HUES64 (cell line): ENCODE measurements around the gene NOTO.

ENCODE experiments used
- H3K27ac ChIP-seq: 2 replicates; pipeline ENCODE4 v1.7.0; 2013; ENCODE audit warnings: low read depth, low read length, inconsistent platforms
- H3K27me3 ChIP-seq: 2 replicates; pipeline ENCODE4 v1.6.1; 2013; ENCODE audit warnings: mild to moderate bottlenecking, low read length; ENCODE audit not compliant: insufficient read depth
- H3K36me3 ChIP-seq: 2 replicates; pipeline ENCODE4 v1.6.1; 2013; ENCODE audit warnings: mild to moderate bottlenecking, low read length; ENCODE audit not compliant: insufficient read depth
- H3K4me1 ChIP-seq: 2 replicates; pipeline ENCODE4 v1.6.1; 2013; ENCODE audit warnings: mild to moderate bottlenecking, low read length, moderate library complexity; ENCODE audit not compliant: insufficient read depth
- H3K4me3 ChIP-seq: 2 replicates; pipeline ENCODE4 v1.5.1; 2013; ENCODE audit warnings: mild to moderate bottlenecking, low read length, moderate library complexity
- H3K9ac ChIP-seq: 2 replicates; pipeline ENCODE4 v1.6.1; 2013; ENCODE audit warnings: mild to moderate bottlenecking, low read depth, low read length
- H3K9me3 ChIP-seq: 2 replicates; pipeline ENCODE4 v1.6.1; 2013; ENCODE audit warnings: low read depth, low read length; ENCODE audit not compliant: insufficient read depth
- WGBS: fragments of 150-250, 120-280 bp; methylation state at CpG from one replicate; pipeline ENCODE4 v1.1.7; 2013; ENCODE audit warnings: missing lambda C conversion rate; 5-methylcytosine and 5-hydroxymethylcytosine counted together

The NOTO gene

GRCh38 chr2:73217826-73218225 lies 15.5 kb downstream of the NOTO start:
- Histone ChIP-seq H3K4me1 (peaks cover 9% of the 10 kb centered on the region; the same call in 1 of the 2 replicates), H3K9ac (no peak overlapping the region), H3K36me3 (peaks cover 37% of the 10 kb centered on the region), H3K9me3 (no peaks in the 10 kb centered on the region), H3K27me3 (no peaks in the 10 kb centered on the region), H3K27ac (no peak overlapping the region), H3K4me3 (no peak overlapping the region)
- 82% methylated on average over 2 of the region's 2 CpGs for WGBS

- no peak overlapping the region for H3K9ac ChIP-seq
- no peaks in the 10 kb centered on the region for H3K27me3 ChIP-seq
- H3K27ac ChIP-seq = no peak overlapping the region
- no peak overlapping the region for H3K4me3 ChIP-seq
- H3K9me3 ChIP-seq = no peaks in the 10 kb centered on the region
- H3K4me1 ChIP-seq = peaks cover 8% of the 10 kb centered on the region; the same call in 1 of the 2 replicates
- peaks cover 42% of the 10 kb centered on the region for H3K36me3 ChIP-seq
Observed at GRCh38 chr2:73218298-73218697, 15.9 kb downstream of the NOTO start.

GRCh38 chr2:73223821-73224220 lies 21.4 kb downstream of the NOTO start:
- Histone ChIP-seq H3K27ac (no peak overlapping the region), H3K4me3 (no peak overlapping the region), H3K36me3 (peaks cover 70% of the 10 kb centered on the region), H3K27me3 (no peaks in the 10 kb centered on the region), H3K9me3 (no peaks in the 10 kb centered on the region), H3K9ac (no peak overlapping the region), H3K4me1 (no peaks in the 10 kb centered on the region)
- WGBS = 87% methylated on average over 4 of the region's 4 CpGs

GRCh38 chr2:73225513-73226360 lies 23.4 kb downstream of the NOTO start:
- Histone ChIP-seq H3K36me3 (peaks cover 53% of the 10 kb centered on the region), H3K27me3 (no peaks in the 10 kb centered on the region), H3K27ac (no peak overlapping the region), H3K4me1 (no peaks in the 10 kb centered on the region), H3K4me3 (no peak overlapping the region), H3K9me3 (no peaks in the 10 kb centered on the region), H3K9ac (no peak overlapping the region)
- 92% methylated on average over 6 of the region's 9 CpGs for WGBS

- H3K36me3 ChIP-seq = peaks cover 40% of the 10 kb centered on the region
- H3K27me3 ChIP-seq = no peaks in the 10 kb centered on the region
- no peaks in the 10 kb centered on the region for H3K4me1 ChIP-seq
- H3K4me3 ChIP-seq = no peak overlapping the region
- no peak overlapping the region for H3K27ac ChIP-seq
- no peaks in the 10 kb centered on the region for H3K9me3 ChIP-seq
- H3K9ac ChIP-seq = no peak overlapping the region
- 61% methylated on average over 2 of the region's 3 CpGs for WGBS
Observed at GRCh38 chr2:73227086-73227485, 24.7 kb downstream of the NOTO start.

GRCh38 chr2:73228631-73229030 lies 26.3 kb downstream of the NOTO start:
- Histone ChIP-seq H3K4me3 (no peak overlapping the region), H3K4me1 (no peaks in the 10 kb centered on the region), H3K27me3 (no peaks in the 10 kb centered on the region), H3K27ac (no peak overlapping the region), H3K9me3 (no peaks in the 10 kb centered on the region), H3K36me3 (peaks cover 24% of the 10 kb centered on the region), H3K9ac (no peak overlapping the region)
- 91% methylated on average over 14 of the region's 14 CpGs for WGBS

GRCh38 chr2:73232403-73233153 lies 30.2 kb downstream of the NOTO start:
- H3K36me3 ChIP-seq = peaks cover 11% of the 10 kb centered on the region; the same call in 1 of the 2 replicates
- WGBS = 6% methylated on average over 28 of the region's 37 CpGs

GRCh38 chr2:73233154-73233931 lies 31.0 kb downstream of the NOTO start, which contains the start of gene PRADC1:
TSS of gene PRADC1 (minus strand) at chr2:73233239. CDS start at chr2:73233160, 79 bp downstream.
- H3K27ac ChIP-seq = peak within 1 kb of the TSS; percentile 92; the same call in 1 of the 2 replicates
- H3K9ac ChIP-seq = peak within 1 kb of the TSS; percentile 98
- under 1% methylated on average over 67 of the region's 67 CpGs for WGBS
- H3K4me1 ChIP-seq = peaks cover 17% of the 10 kb centered on the region
- no peaks in the 10 kb centered on the region for H3K27me3 ChIP-seq
- peak within 1 kb of the TSS; percentile 98 for H3K4me3 ChIP-seq
- no peaks in the 10 kb centered on the region for H3K9me3 ChIP-seq
- H3K36me3 ChIP-seq = peaks cover 12% of the 10 kb centered on the region

More at GRCh38 chr2:73232403-73233153, 30.2 kb downstream of the NOTO start:
- Histone ChIP-seq H3K27me3 (no peaks in the 10 kb centered on the region), H3K4me1 (peaks cover 9% of the 10 kb centered on the region), H3K9ac (no peak overlapping the region), H3K4me3 (peak overlapping the region; percentile 98), H3K27ac (no peak overlapping the region), H3K9me3 (no peaks in the 10 kb centered on the region)

GRCh38 chr2:73233932-73234832 lies 31.8 kb downstream of the NOTO start, which contains the start of gene CCT7:
TSS of gene CCT7 (plus strand) at chr2:73234308. CDS start at chr2:73234379, 71 bp downstream.
- Histone ChIP-seq H3K4me3 (peak within 1 kb of the TSS; percentile 98), H3K4me1 (peaks cover 23% of the 10 kb centered on the region), H3K9me3 (no peaks in the 10 kb centered on the region), H3K27ac (peak within 1 kb of the TSS; percentile 92), H3K9ac (peak within 1 kb of the TSS; percentile 98), H3K27me3 (no peaks in the 10 kb centered on the region), H3K36me3 (peaks cover 20% of the 10 kb centered on the region)
- under 1% methylated on average over 69 of the region's 69 CpGs for WGBS
